SU-DHL-6 (cell line): ENCODE measurements around the gene LYG2.

ENCODE experiments used
- H2AFZ ChIP-seq: fragments of 200-600 bp; sonication (generic); 2 replicates; pipeline ENCODE4 v1.6.1; 2014; ENCODE audit warnings: low read depth, mild to moderate bottlenecking, moderate library complexity, mixed read lengths, antibody characterized with exemption, low read length; ENCODE audit not compliant: severe bottlenecking
- H3F3A ChIP-seq: fragments of 200-600 bp; shearing (Covaris generic); 2 replicates; pipeline ENCODE4 v1.6.0; 2016; ENCODE audit warnings: antibody characterized with exemption, mild to moderate bottlenecking; ENCODE audit not compliant: insufficient read depth
- H3K27ac ChIP-seq: fragments of 200-600 bp; sonication (generic); 2 replicates; pipeline ENCODE4 v1.5.1; 2016; ENCODE audit warnings: low read depth, mild to moderate bottlenecking, low read length, moderate library complexity, mixed read lengths
- H3K27me3 ChIP-seq: fragments of 200-600 bp; sonication (generic), shearing (Covaris generic); 2 replicates; pipeline ENCODE4 v1.6.0; 2014; ENCODE audit warnings: mild to moderate bottlenecking, low read length
- H3K36me3 ChIP-seq: fragments of 200-600 bp; sonication (generic); 2 replicates; pipeline ENCODE4 v1.6.1; 2014; ENCODE audit warnings: mild to moderate bottlenecking, low read length, mixed read lengths
- H3K4me2 ChIP-seq: fragments of 300-600, 200-600 bp; shearing (Covaris generic), sonication (generic); 2 replicates; pipeline ENCODE4 v1.6.0; 2014; ENCODE audit warnings: low read length, low read depth, mild to moderate bottlenecking; ENCODE audit not compliant: poor library complexity, severe bottlenecking
- H3K4me3 ChIP-seq: fragments of 200-600 bp; sonication (generic); 2 replicates; pipeline ENCODE4 v1.5.1; 2014; ENCODE audit warnings: antibody characterized with exemption, low read length, mild to moderate bottlenecking, mixed read lengths; ENCODE audit not compliant: insufficient read depth, poor library complexity, severe bottlenecking
- H3K79me2 ChIP-seq: fragments of 200-600 bp; sonication (generic); 2 replicates; pipeline ENCODE4 v1.6.1; 2014; ENCODE audit warnings: mild to moderate bottlenecking, low read length, moderate library complexity; ENCODE audit not compliant: insufficient read depth
- H3K9ac ChIP-seq: fragments of 200-600 bp; sonication (generic); 2 replicates; pipeline ENCODE4 v1.7.0; 2014; ENCODE audit warnings: mild to moderate bottlenecking, low read length
- H3K9me2 ChIP-seq: fragments of 200-600 bp; sonication (generic); replicated peaks from 2 replicates; pipeline ENCODE4 v1.6.1; 2014; ENCODE audit warnings: low read length; ENCODE audit not compliant: insufficient read depth
- H3K9me3 ChIP-seq: fragments of 200-600 bp; sonication (generic); 2 replicates; pipeline ENCODE4 v1.6.1; 2014; ENCODE audit warnings: low read length, mixed read lengths; ENCODE audit not compliant: insufficient read depth
- H4K20me1 ChIP-seq: fragments of 200-600 bp; sonication (generic); 2 replicates; pipeline ENCODE4 v1.6.1; 2014; ENCODE audit warnings: low read depth, mild to moderate bottlenecking, antibody characterized with exemption, low read length, moderate library complexity, mixed read lengths
- CTCF ChIP-seq: fragments of 200-600 bp; sonication (generic); IDR thresholded peaks from one replicate; pipeline ENCODE4 v1.5.1; 2017; ENCODE audit warnings: antibody characterized with exemption, mild to moderate bottlenecking, low read length, moderate library complexity; ENCODE audit not compliant: insufficient read depth, poor library complexity, severe bottlenecking
- EZH2phosphoT487 ChIP-seq: fragments of 200-600 bp; sonication (generic), shearing (Covaris generic); conservative IDR thresholded peaks from 2 replicates; pipeline ENCODE4 v1.6.1; 2018; ENCODE audit warnings: mild to moderate bottlenecking, antibody characterized with exemption, low read length, moderate library complexity, mixed read lengths

The LYG2 gene

DNA sequence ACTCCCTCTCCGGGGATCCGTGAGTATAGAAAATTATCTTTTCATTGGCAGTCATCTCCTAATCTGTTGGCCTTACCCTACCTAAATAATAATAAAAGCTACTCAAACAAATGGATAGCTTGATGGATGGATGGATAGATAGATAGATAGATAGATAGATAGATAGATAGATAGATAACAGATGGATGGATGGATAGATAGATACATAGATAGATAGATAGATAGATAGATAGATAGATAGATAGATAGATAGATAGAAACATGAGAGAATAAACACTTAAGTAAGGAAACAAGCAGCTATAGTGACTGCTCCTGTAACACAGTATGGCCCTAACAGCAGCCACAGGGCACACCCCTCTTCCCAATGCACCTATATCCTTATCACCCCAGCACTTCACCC lies 39.4 kb downstream of the LYG2 start:
- no peaks in the 10 kb centered on the region for H4K20me1 ChIP-seq
- no peaks in the 10 kb centered on the region for H3K27me3 ChIP-seq
- no peaks in the 10 kb centered on the region for H3K79me2 ChIP-seq
- TF ChIP-seq EZH2phosphoT487 (no peak), CTCF (no peak)
- H3F3A ChIP-seq = no peaks in the 10 kb centered on the region
- H2AFZ ChIP-seq = no peak overlapping the region
- H3K36me3 ChIP-seq = no peaks in the 10 kb centered on the region
- H3K9me3 ChIP-seq = 0 out of 2 replicates have a peak, but pooled peaks cover 8% of the 10 kb centered on the region
- no peak overlapping the region for H3K4me2 ChIP-seq
- no peak overlapping the region for H3K27ac ChIP-seq
- H3K9ac ChIP-seq = no peak overlapping the region
- H3K4me3 ChIP-seq = no peak overlapping the region
- no peaks in the 10 kb centered on the region for H3K9me2 ChIP-seq

DNA sequence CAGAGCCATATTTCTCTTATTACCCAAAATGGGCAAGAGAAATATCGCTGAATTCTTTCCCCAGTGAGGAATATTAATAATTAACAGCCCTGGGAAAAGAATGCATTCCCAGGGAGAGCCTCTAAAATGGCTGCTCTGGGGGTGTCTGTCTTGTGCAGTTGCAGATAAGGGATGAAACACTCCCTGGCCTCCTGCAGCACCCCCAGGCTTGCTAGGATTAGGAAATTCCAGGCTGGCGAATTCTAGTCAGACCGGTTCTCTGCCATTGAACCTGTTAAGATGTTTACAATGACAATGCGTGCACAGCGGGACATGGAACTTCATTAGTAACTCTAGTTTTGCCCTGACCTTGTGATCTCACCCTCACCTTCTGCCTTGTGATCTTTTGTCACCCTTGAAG lies 50.0 kb downstream of the LYG2 start:
- Histone ChIP-seq H3K79me2 (no peaks in the 10 kb centered on the region), H3K27me3 (no peaks in the 10 kb centered on the region), H3K36me3 (no peaks in the 10 kb centered on the region), H3K4me3 (no peak overlapping the region), H2AFZ (no peak overlapping the region), H4K20me1 (no peaks in the 10 kb centered on the region), H3K9me2 (no peaks in the 10 kb centered on the region), H3K27ac (no peak overlapping the region), H3K9ac (no peak overlapping the region), H3F3A (no peaks in the 10 kb centered on the region), H3K4me2 (no peak overlapping the region), H3K9me3 (no peaks in the 10 kb centered on the region)
- TF ChIP-seq EZH2phosphoT487 (no peak), CTCF (no peak)

- H3K79me2 ChIP-seq = no peaks in the 10 kb centered on the region
- H2AFZ ChIP-seq = no peak overlapping the region
- no peak overlapping the region for H3K4me3 ChIP-seq
- H3K9me3 ChIP-seq = no peaks in the 10 kb centered on the region
- no peaks in the 10 kb centered on the region for H3K27me3 ChIP-seq
- no peak overlapping the region for H3K9ac ChIP-seq
- TF ChIP-seq CTCF (no peak), EZH2phosphoT487 (no peak)
- no peaks in the 10 kb centered on the region for H3K36me3 ChIP-seq
- H3K9me2 ChIP-seq = no peaks in the 10 kb centered on the region
- H3K27ac ChIP-seq = no peak overlapping the region
- H3K4me2 ChIP-seq = no peak overlapping the region
- no peaks in the 10 kb centered on the region for H3F3A ChIP-seq
- H4K20me1 ChIP-seq = no peaks in the 10 kb centered on the region
These were observed 53.3 kb downstream of the LYG2 start for GRCh38 chr2:99201959-99202678.
